ENCODE data around the gene DCK.

DNA sequence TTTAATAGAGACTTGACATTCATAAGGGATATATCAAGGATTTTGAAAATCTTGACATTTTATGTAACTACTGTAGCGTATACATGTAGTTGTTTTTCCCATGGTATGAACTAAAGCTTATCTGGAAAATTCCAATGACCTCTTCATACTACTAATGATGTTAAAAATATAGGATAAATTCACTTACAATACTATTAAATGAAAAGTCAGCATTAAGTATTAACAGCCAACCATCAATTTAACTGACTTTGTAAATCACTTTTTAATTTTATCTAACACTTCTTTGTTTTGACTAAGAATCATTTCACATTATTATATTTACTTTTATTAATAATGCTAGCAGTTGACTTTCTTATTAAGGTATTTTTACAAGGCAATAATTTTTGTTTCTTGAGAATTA is 34.2 kb downstream of the DCK start:
- TF ChIP-seq, protein P1, sequence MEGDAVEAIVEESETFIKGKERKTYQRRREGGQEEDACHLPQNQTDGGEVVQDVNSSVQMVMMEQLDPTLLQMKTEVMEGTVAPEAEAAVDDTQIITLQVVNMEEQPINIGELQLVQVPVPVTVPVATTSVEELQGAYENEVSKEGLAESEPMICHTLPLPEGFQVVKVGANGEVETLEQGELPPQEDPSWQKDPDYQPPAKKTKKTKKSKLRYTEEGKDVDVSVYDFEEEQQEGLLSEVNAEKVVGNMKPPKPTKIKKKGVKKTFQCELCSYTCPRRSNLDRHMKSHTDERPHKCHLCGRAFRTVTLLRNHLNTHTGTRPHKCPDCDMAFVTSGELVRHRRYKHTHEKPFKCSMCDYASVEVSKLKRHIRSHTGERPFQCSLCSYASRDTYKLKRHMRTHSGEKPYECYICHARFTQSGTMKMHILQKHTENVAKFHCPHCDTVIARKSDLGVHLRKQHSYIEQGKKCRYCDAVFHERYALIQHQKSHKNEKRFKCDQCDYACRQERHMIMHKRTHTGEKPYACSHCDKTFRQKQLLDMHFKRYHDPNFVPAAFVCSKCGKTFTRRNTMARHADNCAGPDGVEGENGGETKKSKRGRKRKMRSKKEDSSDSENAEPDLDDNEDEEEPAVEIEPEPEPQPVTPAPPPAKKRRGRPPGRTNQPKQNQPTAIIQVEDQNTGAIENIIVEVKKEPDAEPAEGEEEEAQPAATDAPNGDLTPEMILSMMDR (IDR thresholded peaks at IDR 0.05; ENCODE audit: low read depth, low read length) = no peak
- no peak for TF ChIP-seq MYC (IDR thresholded peaks at IDR 0.05; ENCODE audit: low read depth, low read length)
